Measurements from ENCODE around the gene PRMT5. TPM values are rescaled to one million over a fixed set of nuclear protein-coding genes. Genes with fewer than 3 reads are reported as not detected.

Gene PRMT5
- total RNA-seq, 2 experiments from 2014 or later = 15.6 to 19.3 TPM

DNA sequence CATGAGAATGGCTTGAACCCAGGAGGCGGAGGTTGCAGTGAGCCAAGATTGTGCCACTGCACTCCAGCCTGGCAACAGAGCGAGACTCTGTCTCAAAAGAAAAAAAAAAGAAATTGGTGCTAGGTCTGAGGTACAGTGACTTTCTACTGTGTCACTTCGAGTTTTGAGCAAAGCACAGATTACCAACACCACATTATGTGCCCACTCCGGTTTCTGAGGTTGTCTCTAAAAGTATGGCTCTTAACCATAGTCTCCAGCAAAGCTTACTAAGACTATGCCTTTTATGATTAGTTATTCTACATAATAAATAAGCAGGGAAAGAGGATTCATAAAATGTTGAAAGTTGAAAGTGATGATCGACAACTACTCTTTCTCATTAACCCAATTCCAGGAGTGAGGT is 18.3 kb downstream of the PRMT5 start:
- no peak for ATAC-seq (ENCODE audit: poor library complexity)
- Mint-ChIP-seq H3K36me3 (ENCODE audit: low read depth) (peaks cover 67% of the 10 kb centered on the region), H3K27me3 (no peaks in the 10 kb centered on the region), H3K9me3 (no peaks in the 10 kb centered on the region), H3K4me1 (ENCODE audit: low read depth) (peaks cover 25% of the 10 kb centered on the region), H3K4me3 (no peak overlapping the region), H3K27ac (no peak overlapping the region)
- intact Hi-C loops (cut with DNase I, micrococcal nuclease) = no loop called here
- H3K9me3 ChIP-seq (ENCODE audit: control insufficient read depth in 1 of 2, insufficient read depth in 1 of 2, low read length in 2 of 2) = no peaks in the 10 kb centered on the region
- H3K4me3 ChIP-seq (ENCODE audit: low read length) = no peak overlapping the region
- H3K27me3 ChIP-seq (ENCODE audit: control insufficient read depth in 1 of 2, insufficient read depth in 2 of 2, low read length in 2 of 2) = no peaks in the 10 kb centered on the region
- no peak overlapping the region for H3K27ac ChIP-seq (ENCODE audit: low read depth in 1 of 2, low read length in 2 of 2)
- DNase-seq = no peak
- TF ChIP-seq, protein P1, sequence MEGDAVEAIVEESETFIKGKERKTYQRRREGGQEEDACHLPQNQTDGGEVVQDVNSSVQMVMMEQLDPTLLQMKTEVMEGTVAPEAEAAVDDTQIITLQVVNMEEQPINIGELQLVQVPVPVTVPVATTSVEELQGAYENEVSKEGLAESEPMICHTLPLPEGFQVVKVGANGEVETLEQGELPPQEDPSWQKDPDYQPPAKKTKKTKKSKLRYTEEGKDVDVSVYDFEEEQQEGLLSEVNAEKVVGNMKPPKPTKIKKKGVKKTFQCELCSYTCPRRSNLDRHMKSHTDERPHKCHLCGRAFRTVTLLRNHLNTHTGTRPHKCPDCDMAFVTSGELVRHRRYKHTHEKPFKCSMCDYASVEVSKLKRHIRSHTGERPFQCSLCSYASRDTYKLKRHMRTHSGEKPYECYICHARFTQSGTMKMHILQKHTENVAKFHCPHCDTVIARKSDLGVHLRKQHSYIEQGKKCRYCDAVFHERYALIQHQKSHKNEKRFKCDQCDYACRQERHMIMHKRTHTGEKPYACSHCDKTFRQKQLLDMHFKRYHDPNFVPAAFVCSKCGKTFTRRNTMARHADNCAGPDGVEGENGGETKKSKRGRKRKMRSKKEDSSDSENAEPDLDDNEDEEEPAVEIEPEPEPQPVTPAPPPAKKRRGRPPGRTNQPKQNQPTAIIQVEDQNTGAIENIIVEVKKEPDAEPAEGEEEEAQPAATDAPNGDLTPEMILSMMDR (IDR thresholded peaks at IDR 0.05) = no peak
- H3K36me3 ChIP-seq (ENCODE audit: insufficient read depth, low read length) = peaks cover 53% of the 10 kb centered on the region
- ChIA-PET POLR2A (no interaction called here), CTCF (no interaction called here)
- H3K4me1 ChIP-seq (ENCODE audit: insufficient read depth, low read length) = peaks cover 12% of the 10 kb centered on the region

DNA sequence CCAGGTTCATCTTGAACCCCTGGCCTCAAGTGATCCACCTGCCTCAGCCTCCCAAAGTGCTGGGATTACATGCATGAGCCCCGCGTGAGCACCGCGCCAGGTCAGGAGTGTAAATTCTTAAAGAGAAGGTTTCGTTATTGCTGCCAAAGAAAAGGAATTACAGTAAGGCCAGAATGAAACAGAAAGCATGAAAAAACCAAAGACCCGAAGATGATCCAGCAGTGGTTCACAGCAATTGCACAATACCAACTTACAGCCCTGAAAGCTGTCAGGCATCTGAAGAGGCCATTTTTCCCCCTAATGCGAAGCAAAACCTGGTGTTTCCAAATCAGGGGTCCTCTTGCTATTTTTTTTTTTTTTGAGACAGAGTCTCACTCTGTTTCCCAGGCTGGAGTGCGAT is 20.6 kb downstream of the PRMT5 start:
- Histone ChIP-seq H3K9me3 (ENCODE audit: control insufficient read depth in 1 of 2, insufficient read depth in 1 of 2, low read length in 2 of 2) (no peaks in the 10 kb centered on the region), H3K4me1 (ENCODE audit: insufficient read depth, low read length) (peaks cover 6% of the 10 kb centered on the region), H3K4me3 (ENCODE audit: low read length) (no peak overlapping the region), H3K36me3 (ENCODE audit: insufficient read depth, low read length) (peaks cover 74% of the 10 kb centered on the region), H3K27ac (ENCODE audit: low read depth in 1 of 2, low read length in 2 of 2) (no peak overlapping the region), H3K27me3 (ENCODE audit: control insufficient read depth in 1 of 2, insufficient read depth in 2 of 2, low read length in 2 of 2) (no peaks in the 10 kb centered on the region)
- TF ChIP-seq, protein P1 (IDR thresholded peaks at IDR 0.05) = no peak
- Mint-ChIP-seq H3K36me3 (ENCODE audit: low read depth) (peaks cover 80% of the 10 kb centered on the region), H3K27me3 (no peaks in the 10 kb centered on the region), H3K27ac (no peak overlapping the region), H3K4me1 (ENCODE audit: low read depth) (peaks cover 14% of the 10 kb centered on the region), H3K9me3 (no peaks in the 10 kb centered on the region), H3K4me3 (no peak overlapping the region)
- intact Hi-C loops (cut with DNase I, micrococcal nuclease) = no loop called here
- DNase-seq (no peak), ATAC-seq (ENCODE audit: poor library complexity) (no peak)
- CTCF ChIA-PET = no interaction called here
- POLR2A ChIA-PET = interaction anchor here (0.8 kb wide), 1 partner anchor 32 kb away, joined by 5 read pairs; no protein-coding TSS in a partner anchor

DNA sequence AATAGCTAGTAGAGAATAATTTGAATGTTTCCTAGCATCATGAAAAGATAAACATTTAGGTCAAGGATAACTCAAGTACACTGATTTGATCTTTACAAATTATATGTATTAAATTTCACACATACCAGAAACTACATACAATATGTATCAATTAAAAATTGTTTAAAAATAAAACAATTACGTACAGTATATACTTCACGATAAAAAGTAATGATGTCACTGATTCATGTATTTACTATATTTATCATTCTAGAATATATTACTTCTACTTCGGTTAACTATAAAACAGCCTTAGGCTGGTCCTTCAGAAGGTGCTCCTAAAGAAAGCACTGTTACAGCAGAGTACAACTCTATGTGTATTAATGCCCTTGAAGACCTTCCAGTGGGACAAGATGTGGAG is 21.7 kb downstream of the PRMT5 start:
- intact Hi-C loops (cut with DNase I, micrococcal nuclease) = no loop called here
- Mint-ChIP-seq H3K36me3 (ENCODE audit: low read depth) (peaks cover 89% of the 10 kb centered on the region), H3K27me3 (no peaks in the 10 kb centered on the region), H3K9me3 (no peaks in the 10 kb centered on the region), H3K27ac (no peak overlapping the region), H3K4me1 (ENCODE audit: low read depth) (peaks cover 13% of the 10 kb centered on the region), H3K4me3 (no peak overlapping the region)
- Histone ChIP-seq H3K36me3 (ENCODE audit: insufficient read depth, low read length) (peaks cover 86% of the 10 kb centered on the region), H3K4me3 (ENCODE audit: low read length) (no peak overlapping the region), H3K4me1 (ENCODE audit: insufficient read depth, low read length) (peaks cover 6% of the 10 kb centered on the region), H3K27me3 (ENCODE audit: control insufficient read depth in 1 of 2, insufficient read depth in 2 of 2, low read length in 2 of 2) (no peaks in the 10 kb centered on the region), H3K9me3 (ENCODE audit: control insufficient read depth in 1 of 2, insufficient read depth in 1 of 2, low read length in 2 of 2) (no peaks in the 10 kb centered on the region), H3K27ac (ENCODE audit: low read depth in 1 of 2, low read length in 2 of 2) (no peak overlapping the region)
- CTCF ChIA-PET = no interaction called here
- TF ChIP-seq, protein P1 (IDR thresholded peaks at IDR 0.05) = no peak
- DNase-seq (no peak), ATAC-seq (ENCODE audit: poor library complexity) (no peak)
- POLR2A ChIA-PET = interaction anchor here (1.5 kb wide), 1 partner anchor 85 kb away, joined by 3 read pairs; no protein-coding TSS in a partner anchor
